T-helper 17 cell (primary cell): Measurements from ENCODE around the gene FBXO34. TPM values are rescaled to one million over a fixed set of nuclear protein-coding genes. Genes with fewer than 3 reads are reported as not detected.
A peak's percentile ranks its signal among the peaks of the same experiment; 100 is the strongest.

Source experiments
- ATAC-seq: fragments of 150-1000 bp; cut with Tn5 transposase; 2 replicates; pipeline ENCODE4 v1.10.0; 2021; ENCODE audit warnings: mild to moderate bottlenecking, moderate library complexity
- DNase-seq, 3 donors: peaks; one replicate each; pipeline versions ENCODE4 v3.0.0 to v3.0.0-alpha.2; 2020 to 2021
- H3K9me3 ChIP-seq: one replicate; pipeline ENCODE4 v1.7.0; 2013; ENCODE audit warnings: low read length, mild to moderate bottlenecking; ENCODE audit not compliant: control insufficient read depth, poor library complexity, severe bottlenecking
- H3K27ac Mint-ChIP-seq: one replicate; pipeline ENCODE4 v1.8.0; 2022; ENCODE audit warnings: mild to moderate bottlenecking, moderate library complexity, mixed read lengths
- H3K27me3 Mint-ChIP-seq: one replicate; pipeline ENCODE4 v1.8.0; 2022; ENCODE audit warnings: mixed read lengths
- H3K36me3 Mint-ChIP-seq: one replicate; pipeline ENCODE4 v1.8.0; 2022; ENCODE audit warnings: low read depth, mixed read lengths
- H3K4me1 Mint-ChIP-seq: one replicate; pipeline ENCODE4 v1.8.0; 2022; ENCODE audit warnings: mild to moderate bottlenecking, mixed read lengths
- H3K4me3 Mint-ChIP-seq: one replicate; pipeline ENCODE4 v1.8.0; 2022; ENCODE audit warnings: mild to moderate bottlenecking, moderate library complexity, mixed read lengths
- total RNA-seq, 4 donors: library from RNA in 2 of 4; stranded (reverse) in 2 of 4; gene quantifications; one replicate each; pipeline ENCODE4 v1.2.3 and lab custom pipeline; 2022 to 2026

Gene FBXO34
- total RNA-seq, 2 donors from 2014 or later, result 20.5 to 27.8 TPM

- no peak overlapping the region for H3K27ac Mint-ChIP-seq
- no peak overlapping the region for H3K4me3 Mint-ChIP-seq
- H3K36me3 Mint-ChIP-seq, result peaks cover 5% of the 10 kb centered on the region
- DNase-seq (no peak), ATAC-seq (no peak)
- H3K4me1 Mint-ChIP-seq, result no peaks in the 10 kb centered on the region
- H3K27me3 Mint-ChIP-seq, result peaks cover 56% of the 10 kb centered on the region
- no peaks in the 10 kb centered on the region for H3K9me3 ChIP-seq
Measured at GRCh38 chr14:55248411-55248810, 22.8 kb upstream of the FBXO34 start.

GRCh38 chr14:55249423-55249822 lies 21.8 kb upstream of the FBXO34 start:
- H3K9me3 ChIP-seq, result no peaks in the 10 kb centered on the region
- Mint-ChIP-seq H3K27ac (no peak overlapping the region), H3K4me3 (no peak overlapping the region)

DNA sequence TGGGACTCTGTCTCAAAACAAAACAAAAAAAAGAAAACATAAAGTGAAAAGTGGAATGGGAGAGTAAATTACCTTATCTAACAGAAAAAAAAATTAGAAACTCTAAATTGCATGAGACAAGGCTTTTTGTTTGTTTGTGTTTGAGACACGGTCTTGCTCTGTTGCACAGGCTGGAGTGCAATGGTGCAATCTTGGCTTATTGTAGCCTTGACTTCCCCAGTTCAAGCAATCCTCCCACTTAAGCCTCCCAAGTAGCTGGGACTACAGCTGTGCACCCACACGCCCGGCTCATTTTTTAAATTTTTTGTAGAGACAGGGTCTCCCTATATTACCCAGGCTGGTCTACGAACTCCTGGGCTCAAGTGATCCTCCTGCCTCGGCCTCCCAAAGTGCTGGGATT lies 17.9 kb upstream of the FBXO34 start:
- H3K4me1 Mint-ChIP-seq, result no peaks in the 10 kb centered on the region
- H3K4me3 Mint-ChIP-seq, result no peak overlapping the region
- no peaks in the 10 kb centered on the region for H3K36me3 Mint-ChIP-seq
- H3K27ac Mint-ChIP-seq, result no peak overlapping the region
- ATAC-seq (no peak), DNase-seq (no peak)
- no peaks in the 10 kb centered on the region for H3K9me3 ChIP-seq
- H3K27me3 Mint-ChIP-seq, result peaks cover 40% of the 10 kb centered on the region

More at GRCh38 chr14:55249423-55249822, 21.8 kb upstream of the FBXO34 start:
- DNase-seq (no peak), ATAC-seq (no peak)
- Mint-ChIP-seq H3K27me3 (peaks cover 52% of the 10 kb centered on the region), H3K4me1 (no peaks in the 10 kb centered on the region), H3K36me3 (peaks cover 5% of the 10 kb centered on the region)

GRCh38 chr14:55254581-55254980 lies 16.6 kb upstream of the FBXO34 start:
- no peaks in the 10 kb centered on the region for H3K9me3 ChIP-seq
- Mint-ChIP-seq H3K27ac (no peak overlapping the region), H3K4me3 (no peak overlapping the region), H3K4me1 (no peaks in the 10 kb centered on the region), H3K27me3 (peaks cover 28% of the 10 kb centered on the region), H3K36me3 (no peaks in the 10 kb centered on the region)
- DNase-seq (no peak), ATAC-seq (no peak)

DNA sequence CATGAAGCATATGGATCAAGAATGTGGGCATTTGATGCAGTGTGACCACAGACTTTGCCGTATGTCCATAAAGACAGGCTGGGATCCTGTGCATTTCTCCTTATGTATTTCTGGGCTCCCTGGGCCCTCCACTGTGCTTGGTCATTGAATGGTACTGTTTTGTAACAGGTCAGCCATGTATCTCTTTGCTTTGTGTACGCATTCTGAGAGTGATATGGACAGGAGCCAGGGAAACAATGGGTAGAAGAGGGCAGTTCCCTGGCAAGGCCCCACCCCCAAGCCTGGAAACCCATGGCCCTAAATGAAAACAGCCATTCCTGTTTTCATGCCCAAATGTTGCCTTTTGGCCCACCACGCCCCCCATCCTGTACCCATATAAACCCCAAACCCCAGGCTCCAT lies 15.2 kb upstream of the FBXO34 start:
- DNase-seq (no peak), ATAC-seq (no peak)
- Mint-ChIP-seq H3K27me3 (peaks cover 24% of the 10 kb centered on the region), H3K36me3 (peaks cover 3% of the 10 kb centered on the region), H3K27ac (no peak overlapping the region), H3K4me1 (peaks cover 2% of the 10 kb centered on the region), H3K4me3 (no peak overlapping the region)
- H3K9me3 ChIP-seq, result no peaks in the 10 kb centered on the region

DNA sequence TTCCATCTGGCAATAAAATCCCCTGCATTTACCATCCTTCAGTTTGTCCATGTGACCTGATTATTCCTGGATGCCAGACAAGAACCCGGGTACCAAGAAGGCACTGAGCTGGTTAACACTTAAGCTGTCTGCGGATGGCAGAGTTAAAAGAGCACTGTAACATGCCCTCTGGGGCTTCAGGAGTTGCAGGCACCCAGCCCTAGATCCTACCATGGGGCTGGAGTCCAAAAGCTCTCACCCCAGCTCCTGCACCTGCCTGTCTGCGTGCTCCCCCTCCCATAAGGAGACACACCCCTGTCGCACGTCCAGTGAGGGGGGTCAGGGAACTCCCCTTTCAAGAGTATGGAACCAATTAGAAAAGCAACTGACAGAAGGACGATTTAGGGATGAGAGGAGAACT lies 14.6 kb upstream of the FBXO34 start:
- no peak for ATAC-seq
- H3K27ac Mint-ChIP-seq, result no peak overlapping the region
- peaks cover 2% of the 10 kb centered on the region for H3K4me1 Mint-ChIP-seq
- no peak for DNase-seq
- H3K4me3 Mint-ChIP-seq, result no peak overlapping the region
- H3K27me3 Mint-ChIP-seq, result peaks cover 24% of the 10 kb centered on the region
- no peaks in the 10 kb centered on the region for H3K9me3 ChIP-seq
- peaks cover 3% of the 10 kb centered on the region for H3K36me3 Mint-ChIP-seq

GRCh38 chr14:55265197-55265596 lies 6.0 kb upstream of the FBXO34 start:
- Mint-ChIP-seq H3K27ac (no peak overlapping the region), H3K27me3 (peaks cover 17% of the 10 kb centered on the region), H3K36me3 (peaks cover 5% of the 10 kb centered on the region), H3K4me3 (no peak overlapping the region), H3K4me1 (peaks cover 2% of the 10 kb centered on the region)
- DNase-seq, result no peak
- no peaks in the 10 kb centered on the region for H3K9me3 ChIP-seq
- ATAC-seq, result peak; percentile 50

- Mint-ChIP-seq H3K27ac (no peak overlapping the region), H3K36me3 (peaks cover 2% of the 10 kb centered on the region), H3K4me1 (peaks cover 8% of the 10 kb centered on the region), H3K4me3 (no peak overlapping the region), H3K27me3 (peaks cover 2% of the 10 kb centered on the region)
- no peak for DNase-seq
- ATAC-seq, result no peak
- H3K9me3 ChIP-seq, result no peaks in the 10 kb centered on the region
Measured at GRCh38 chr14:55267820-55268219, 3.4 kb upstream of the FBXO34 start.

DNA sequence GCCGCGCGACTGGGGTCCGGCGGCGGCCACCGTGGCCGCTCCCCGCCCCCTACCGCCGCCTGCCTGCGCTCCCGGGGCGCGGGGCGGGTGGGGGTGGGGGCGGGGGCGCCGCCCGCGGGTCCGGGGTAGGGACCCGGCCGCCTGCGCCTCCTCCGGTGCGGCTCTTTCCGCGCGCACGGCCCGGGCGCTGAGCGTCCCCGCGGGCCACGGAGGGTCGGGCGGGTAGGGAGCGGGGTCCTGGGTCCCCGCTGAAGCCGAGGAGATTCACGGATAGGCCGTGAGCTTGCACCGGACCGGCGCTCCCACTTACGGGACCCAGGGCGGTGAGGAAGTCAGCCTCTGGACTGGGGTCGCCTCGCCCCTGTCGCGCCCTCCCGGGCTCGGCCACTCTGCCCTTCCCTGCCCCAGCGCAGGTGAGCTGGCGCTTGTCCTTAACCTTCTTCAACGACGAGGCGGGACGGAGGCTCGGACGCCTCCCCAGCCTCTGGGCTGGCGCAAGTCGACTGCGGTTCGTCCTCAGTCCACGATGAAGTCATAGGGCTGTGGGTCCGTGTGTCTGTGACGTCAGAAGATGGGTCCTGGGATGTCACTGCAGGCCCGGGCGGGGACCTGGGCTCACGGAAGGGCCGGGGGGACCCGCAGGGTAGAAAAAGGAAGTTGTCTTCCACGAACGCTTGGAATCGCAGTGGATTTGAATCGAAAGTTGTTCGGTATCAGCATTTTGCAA lies 514 bp downstream of the FBXO34 start:
- H3K4me3 Mint-ChIP-seq, result peak overlapping the region; percentile 91
- H3K36me3 Mint-ChIP-seq, result no peaks in the 10 kb centered on the region
- H3K4me1 Mint-ChIP-seq, result peaks cover 30% of the 10 kb centered on the region
- DNase-seq (peak; percentile 18 to 32 (median 27)), ATAC-seq (peak; percentile 32)
- H3K27ac Mint-ChIP-seq, result peak overlapping the region; percentile 92
- no peaks in the 10 kb centered on the region for H3K9me3 ChIP-seq
- no peaks in the 10 kb centered on the region for H3K27me3 Mint-ChIP-seq

DNA sequence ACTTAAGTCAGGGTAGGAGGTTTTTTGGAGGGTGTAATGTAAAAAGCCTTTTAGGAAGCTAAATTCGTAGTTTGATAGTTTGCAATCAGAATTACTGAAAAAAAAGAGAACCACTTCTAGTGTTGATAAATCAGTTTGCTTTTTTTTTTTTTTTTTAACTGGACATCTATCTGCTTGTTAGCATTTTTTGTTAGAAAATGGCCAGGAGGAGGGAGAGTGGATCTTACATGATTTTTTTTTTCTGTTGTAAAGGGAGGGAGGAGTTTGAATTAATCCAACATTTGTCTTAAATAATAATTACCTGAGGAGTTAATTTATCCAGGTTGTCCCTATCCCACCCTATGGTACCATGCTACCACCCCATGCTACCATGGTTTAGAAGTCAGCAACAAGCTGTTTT lies 1.2 kb downstream of the FBXO34 start:
- Mint-ChIP-seq H3K4me3 (peak overlapping the region; percentile 91), H3K4me1 (peaks cover 36% of the 10 kb centered on the region), H3K27ac (peak overlapping the region; percentile 92), H3K36me3 (no peaks in the 10 kb centered on the region), H3K27me3 (no peaks in the 10 kb centered on the region)
- DNase-seq, result no peak
- H3K9me3 ChIP-seq, result no peaks in the 10 kb centered on the region
- no peak for ATAC-seq

DNA sequence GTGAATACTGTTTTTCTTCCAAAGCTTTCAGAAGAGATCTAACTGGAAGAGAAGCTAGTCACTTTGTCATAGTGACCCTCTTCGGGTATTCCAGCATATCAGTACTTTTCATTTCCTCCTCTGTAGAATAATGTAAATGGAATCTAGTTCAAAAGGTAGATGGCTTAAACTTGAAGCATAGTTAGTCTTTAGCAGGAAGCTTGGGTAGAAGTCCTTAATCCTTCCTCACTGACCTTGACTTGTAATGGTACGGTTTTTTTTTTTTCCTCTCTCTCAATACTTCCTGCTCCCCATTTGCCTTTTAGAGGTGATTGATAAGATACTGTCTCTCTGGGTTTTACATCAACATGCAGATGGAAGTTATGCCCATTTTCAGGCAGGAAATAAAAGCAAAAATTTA lies 1.7 kb downstream of the FBXO34 start:
- peaks cover 41% of the 10 kb centered on the region for H3K4me1 Mint-ChIP-seq

GRCh38 chr14:55274146-55274545 lies 2.9 kb downstream of the FBXO34 start:
- Mint-ChIP-seq H3K27me3 (no peaks in the 10 kb centered on the region), H3K27ac (no peak overlapping the region), H3K36me3 (no peaks in the 10 kb centered on the region), H3K4me3 (no peak overlapping the region), H3K4me1 (peaks cover 44% of the 10 kb centered on the region)
- DNase-seq (no peak), ATAC-seq (no peak)
- H3K9me3 ChIP-seq, result no peaks in the 10 kb centered on the region

More for the DNA sequence above, 1.7 kb downstream of the FBXO34 start:
- no peaks in the 10 kb centered on the region for H3K36me3 Mint-ChIP-seq
- no peaks in the 10 kb centered on the region for H3K27me3 Mint-ChIP-seq
- no peak for DNase-seq
- no peaks in the 10 kb centered on the region for H3K9me3 ChIP-seq
- H3K27ac Mint-ChIP-seq, result peak overlapping the region; percentile 92
- no peak for ATAC-seq
- peak overlapping the region; percentile 91 for H3K4me3 Mint-ChIP-seq

- no peak overlapping the region for H3K27ac Mint-ChIP-seq
- no peak for ATAC-seq
Measured at GRCh38 chr14:55274751-55275150, 3.5 kb downstream of the FBXO34 start.

DNA sequence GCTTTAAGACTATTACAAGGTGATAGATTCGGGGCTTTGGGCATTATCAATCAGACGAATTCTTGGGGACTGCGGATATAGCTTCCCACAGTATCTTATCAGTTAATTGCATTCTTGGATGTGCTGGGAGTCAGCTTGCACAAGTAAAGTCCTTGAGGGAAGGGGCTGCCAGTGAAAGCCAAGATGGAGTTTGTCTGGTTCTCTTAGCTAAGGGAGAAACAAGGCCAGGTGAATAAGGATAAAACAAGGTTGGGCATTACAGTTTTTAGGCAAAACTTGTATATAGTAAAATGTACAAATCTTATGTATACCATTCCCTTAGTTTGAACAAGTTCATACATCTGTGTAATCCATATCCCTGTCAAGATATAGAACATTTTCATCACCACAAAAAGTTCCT lies 5.5 kb downstream of the FBXO34 start:
- DNase-seq, result no peak
- peak overlapping the region; percentile 72 for H3K27ac Mint-ChIP-seq
- no peaks in the 10 kb centered on the region for H3K27me3 Mint-ChIP-seq
- ATAC-seq, result no peak
- H3K36me3 Mint-ChIP-seq, result no peaks in the 10 kb centered on the region
- H3K4me3 Mint-ChIP-seq, result no peak overlapping the region
- peaks cover 49% of the 10 kb centered on the region for H3K4me1 Mint-ChIP-seq
- no peaks in the 10 kb centered on the region for H3K9me3 ChIP-seq

More at GRCh38 chr14:55274751-55275150, 3.5 kb downstream of the FBXO34 start:
- no peak for DNase-seq
- Mint-ChIP-seq H3K4me1 (peaks cover 47% of the 10 kb centered on the region), H3K4me3 (no peak overlapping the region), H3K27me3 (no peaks in the 10 kb centered on the region), H3K36me3 (no peaks in the 10 kb centered on the region)
- H3K9me3 ChIP-seq, result no peaks in the 10 kb centered on the region
